ENCODE results near the gene ZGPAT. TPM values are rescaled to one million over a fixed set of nuclear protein-coding genes. Genes with fewer than 3 reads are reported as not detected.
A peak's percentile ranks its signal among the peaks of the same experiment; 100 is the strongest.

ZGPAT gene
- total and polyA plus RNA-seq, 9 of the 15 experiments (the other 6 are each of a cell fraction or from before 2014, with no cell fraction given): 0.14 to 26.6 (median 7.4) TPM

DNA sequence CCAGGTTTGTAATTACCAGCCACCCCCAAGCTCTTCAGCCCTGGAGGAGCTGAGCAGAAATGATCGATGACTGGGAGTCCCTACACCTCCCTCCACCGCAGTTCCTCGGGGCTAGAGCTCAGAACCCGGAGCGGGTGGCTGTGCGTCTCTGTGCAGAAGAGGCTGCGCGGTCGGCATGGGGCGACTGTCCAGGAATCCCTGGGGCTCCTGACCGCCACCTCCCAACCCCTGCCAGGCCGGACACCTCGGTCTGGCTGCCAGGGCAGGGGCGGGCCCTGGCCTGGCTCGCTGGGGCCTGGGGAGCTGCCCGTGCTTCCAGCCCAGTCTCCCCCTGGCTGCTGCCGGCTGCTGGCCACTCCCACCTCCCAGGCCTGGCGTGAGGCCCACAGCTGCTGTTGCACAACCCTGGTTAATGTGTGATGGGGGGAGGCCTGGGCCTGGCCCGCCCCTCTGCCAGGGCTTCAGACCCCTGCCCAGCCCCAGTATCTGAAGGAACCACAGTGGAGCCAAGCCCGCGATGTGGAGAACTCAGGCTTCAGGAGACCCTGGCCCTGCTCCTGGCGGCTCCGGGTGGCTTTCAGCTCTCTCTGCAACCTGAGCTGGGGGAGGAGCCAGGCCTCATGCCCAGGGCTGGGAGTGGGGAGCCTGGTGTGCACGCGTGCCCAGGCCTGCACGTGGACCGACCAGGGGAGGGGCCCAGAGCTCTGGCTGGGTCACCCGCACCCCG is 33.0 kb downstream of the ZGPAT start (continued):
- TF ChIP-seq, protein P1, sequence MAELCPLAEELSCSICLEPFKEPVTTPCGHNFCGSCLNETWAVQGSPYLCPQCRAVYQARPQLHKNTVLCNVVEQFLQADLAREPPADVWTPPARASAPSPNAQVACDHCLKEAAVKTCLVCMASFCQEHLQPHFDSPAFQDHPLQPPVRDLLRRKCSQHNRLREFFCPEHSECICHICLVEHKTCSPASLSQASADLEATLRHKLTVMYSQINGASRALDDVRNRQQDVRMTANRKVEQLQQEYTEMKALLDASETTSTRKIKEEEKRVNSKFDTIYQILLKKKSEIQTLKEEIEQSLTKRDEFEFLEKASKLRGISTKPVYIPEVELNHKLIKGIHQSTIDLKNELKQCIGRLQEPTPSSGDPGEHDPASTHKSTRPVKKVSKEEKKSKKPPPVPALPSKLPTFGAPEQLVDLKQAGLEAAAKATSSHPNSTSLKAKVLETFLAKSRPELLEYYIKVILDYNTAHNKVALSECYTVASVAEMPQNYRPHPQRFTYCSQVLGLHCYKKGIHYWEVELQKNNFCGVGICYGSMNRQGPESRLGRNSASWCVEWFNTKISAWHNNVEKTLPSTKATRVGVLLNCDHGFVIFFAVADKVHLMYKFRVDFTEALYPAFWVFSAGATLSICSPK (IDR thresholded peaks at IDR 0.05; ENCODE audit: borderline replicate concordance): no peak
- no peak for TF ChIP-seq ZZZ3 (IDR thresholded peaks at IDR 0.05)
- TF ChIP-seq, protein P2, sequence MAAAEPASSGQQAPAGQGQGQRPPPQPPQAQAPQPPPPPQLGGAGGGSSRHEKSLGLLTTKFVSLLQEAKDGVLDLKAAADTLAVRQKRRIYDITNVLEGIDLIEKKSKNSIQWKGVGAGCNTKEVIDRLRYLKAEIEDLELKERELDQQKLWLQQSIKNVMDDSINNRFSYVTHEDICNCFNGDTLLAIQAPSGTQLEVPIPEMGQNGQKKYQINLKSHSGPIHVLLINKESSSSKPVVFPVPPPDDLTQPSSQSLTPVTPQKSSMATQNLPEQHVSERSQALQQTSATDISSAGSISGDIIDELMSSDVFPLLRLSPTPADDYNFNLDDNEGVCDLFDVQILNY (CRISPR knock-in tag; IDR thresholded peaks at IDR 0.05): no peak
- TF ChIP-seq ZNF764 (CRISPR knock-in tag; IDR thresholded peaks at IDR 0.05; ENCODE audit: low read depth): no peak
- no peak for TF ChIP-seq RCOR1 (IDR thresholded peaks at IDR 0.05; ENCODE audit: borderline replicate concordance in 1 of 2, low read depth in 2 of 2, low read length in 2 of 2)
- TF ChIP-seq, protein P3, sequence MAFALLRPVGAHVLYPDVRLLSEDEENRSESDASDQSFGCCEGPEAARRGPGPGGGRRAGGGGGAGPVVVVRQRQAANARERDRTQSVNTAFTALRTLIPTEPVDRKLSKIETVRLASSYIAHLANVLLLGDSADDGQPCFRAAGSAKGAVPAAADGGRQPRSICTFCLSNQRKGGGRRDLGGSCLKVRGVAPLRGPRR (CRISPR knock-in tag; IDR thresholded peaks at IDR 0.05): no peak
- 0 out of 2 replicates have a peak, but pooled peaks have one; percentile 5 for TF ChIP-seq TEAD4 (IDR thresholded peaks at IDR 0.05; ENCODE audit: low read length)
- 0 out of 2 replicates have a peak, but pooled peaks have one; percentile 29 for TF ChIP-seq TEAD4 (CRISPR knock-in tag; IDR thresholded peaks at IDR 0.05; ENCODE audit: borderline replicate concordance)
- TF ChIP-seq, protein P4, sequence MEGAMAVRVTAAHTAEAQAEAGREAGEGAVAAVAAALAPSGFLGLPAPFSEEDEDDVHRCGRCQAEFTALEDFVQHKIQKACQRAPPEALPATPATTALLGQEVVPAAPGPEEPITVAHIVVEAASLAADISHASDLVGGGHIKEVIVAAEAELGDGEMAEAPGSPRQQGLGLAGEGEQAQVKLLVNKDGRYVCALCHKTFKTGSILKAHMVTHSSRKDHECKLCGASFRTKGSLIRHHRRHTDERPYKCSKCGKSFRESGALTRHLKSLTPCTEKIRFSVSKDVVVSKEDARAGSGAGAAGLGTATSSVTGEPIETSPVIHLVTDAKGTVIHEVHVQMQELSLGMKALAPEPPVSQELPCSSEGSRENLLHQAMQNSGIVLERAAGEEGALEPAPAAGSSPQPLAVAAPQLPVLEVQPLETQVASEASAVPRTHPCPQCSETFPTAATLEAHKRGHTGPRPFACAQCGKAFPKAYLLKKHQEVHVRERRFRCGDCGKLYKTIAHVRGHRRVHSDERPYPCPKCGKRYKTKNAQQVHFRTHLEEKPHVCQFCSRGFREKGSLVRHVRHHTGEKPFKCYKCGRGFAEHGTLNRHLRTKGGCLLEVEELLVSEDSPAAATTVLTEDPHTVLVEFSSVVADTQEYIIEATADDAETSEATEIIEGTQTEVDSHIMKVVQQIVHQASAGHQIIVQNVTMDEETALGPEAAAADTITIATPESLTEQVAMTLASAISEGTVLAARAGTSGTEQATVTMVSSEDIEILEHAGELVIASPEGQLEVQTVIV (CRISPR knock-in tag; IDR thresholded peaks at IDR 0.05; ENCODE audit: borderline replicate concordance): no peak
- TF ChIP-seq, protein P5, sequence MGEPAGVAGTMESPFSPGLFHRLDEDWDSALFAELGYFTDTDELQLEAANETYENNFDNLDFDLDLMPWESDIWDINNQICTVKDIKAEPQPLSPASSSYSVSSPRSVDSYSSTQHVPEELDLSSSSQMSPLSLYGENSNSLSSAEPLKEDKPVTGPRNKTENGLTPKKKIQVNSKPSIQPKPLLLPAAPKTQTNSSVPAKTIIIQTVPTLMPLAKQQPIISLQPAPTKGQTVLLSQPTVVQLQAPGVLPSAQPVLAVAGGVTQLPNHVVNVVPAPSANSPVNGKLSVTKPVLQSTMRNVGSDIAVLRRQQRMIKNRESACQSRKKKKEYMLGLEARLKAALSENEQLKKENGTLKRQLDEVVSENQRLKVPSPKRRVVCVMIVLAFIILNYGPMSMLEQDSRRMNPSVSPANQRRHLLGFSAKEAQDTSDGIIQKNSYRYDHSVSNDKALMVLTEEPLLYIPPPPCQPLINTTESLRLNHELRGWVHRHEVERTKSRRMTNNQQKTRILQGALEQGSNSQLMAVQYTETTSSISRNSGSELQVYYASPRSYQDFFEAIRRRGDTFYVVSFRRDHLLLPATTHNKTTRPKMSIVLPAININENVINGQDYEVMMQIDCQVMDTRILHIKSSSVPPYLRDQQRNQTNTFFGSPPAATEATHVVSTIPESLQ (CRISPR knock-in tag; IDR thresholded peaks at IDR 0.05): peak; percentile 60; the same call in 1 of the 2 replicates
- TF ChIP-seq SMAD2 (IDR thresholded peaks at IDR 0.05; ENCODE audit: low read depth, low read length): no peak
- TF ChIP-seq ZBTB1 (CRISPR knock-in tag; IDR thresholded peaks at IDR 0.05; ENCODE audit: borderline replicate concordance, low read depth): no peak
- TF ChIP-seq ARHGAP35 (IDR thresholded peaks at IDR 0.05; ENCODE audit: partially characterized antibody): no peak
- no peak; the same call in 1 of the 2 replicates for TF ChIP-seq HCFC1 (IDR thresholded peaks at IDR 0.05; ENCODE audit: low read depth, low read length)
- TF ChIP-seq TCF7L2 (IDR thresholded peaks at IDR 0.05; ENCODE audit: low read depth, low read length): no peak
- TF ChIP-seq RBM17 (IDR thresholded peaks at IDR 0.05; ENCODE audit: borderline replicate concordance, low read depth, low read length): no peak
- no peak for TF ChIP-seq CCAR2 (IDR thresholded peaks at IDR 0.05; ENCODE audit: low read depth, low read length)
- TF ChIP-seq KLF6 (CRISPR knock-in tag; IDR thresholded peaks at IDR 0.05; ENCODE audit: borderline replicate concordance): no peak
- TF ChIP-seq CREBBP (IDR thresholded peaks at IDR 0.05; ENCODE audit: low read depth, low read length): no peak
- TF ChIP-seq FOSL1 (tag; conservative IDR thresholded peaks at IDR 0.05): no peak
